Uterus (tissue), 4 donors: Measurements from ENCODE around the gene GALNT3. TPM values are rescaled to one million over a fixed set of nuclear protein-coding genes. Genes with fewer than 3 reads are reported as not detected.

ENCODE experiments used
- DNase-seq, 2 donors: peaks; one replicate each; pipeline ENCODE4 v3.0.0-alpha.2; 2019 to 2020
- H3K27ac ChIP-seq, 2 donors: fragments of 200-600 bp; sonication (generic); 1 replicate in 1 of 2; 2 replicates in 1 of 2; pipeline ENCODE4 v1.5.1; 2016 to 2018
- H3K27me3 ChIP-seq, 2 donors: fragments of 200-600 bp; sonication (generic); one replicate each; pipeline ENCODE4 v1.5.1; 2018 to 2019; ENCODE audit warnings: control low read depth in 1 of 2
- H3K36me3 ChIP-seq, 2 donors: fragments of 200-600 bp; sonication (generic); one replicate each; pipeline ENCODE4 v1.5.1; 2019; ENCODE audit warnings: control low read depth in 1 of 2
- H3K4me1 ChIP-seq, 2 donors: fragments of 200-600 bp; sonication (generic); one replicate each; pipeline ENCODE4 v1.5.1; 2018 to 2019; ENCODE audit warnings: control low read depth in 1 of 2
- H3K4me3 ChIP-seq, 2 donors: fragments of 200-600 bp; sonication (generic); 1 replicate in 1 of 2; 2 replicates in 1 of 2; pipeline ENCODE4 v1.5.1; 2018 to 2019; ENCODE audit warnings: mild to moderate bottlenecking in 1 of 2
- H3K9me3 ChIP-seq, 2 donors: fragments of 200-600 bp; sonication (generic); one replicate each; pipeline ENCODE4 v1.5.1; 2019; ENCODE audit warnings: control low read depth in 1 of 2
- CTCF ChIP-seq, 4 experiments: fragments of 200-600 bp in 2 of 4; fragments of 450-650 bp in 2 of 4; sonication (generic) in 2 of 4; IDR thresholded peaks; one replicate each; pipeline ENCODE4 v1.5.1; 2016 to 2019; ENCODE audit warnings: antibody characterized with exemption in 4 of 4, mild to moderate bottlenecking in 2 of 4, moderate library complexity in 1 of 4
- POLR2A ChIP-seq, 2 donors: fragments of 450-650 bp; IDR thresholded peaks; one replicate each; pipeline ENCODE4 v1.6.1; 2016; ENCODE audit warnings: antibody characterized with exemption in 2 of 2, mild to moderate bottlenecking in 1 of 2, moderate library complexity in 1 of 2
- intact Hi-C: fragments of 100-400 bp; cut with DNase I; formaldehyde crosslinking; loops from one replicate; pipeline ENCODE4 v1.15.1; 2023; ENCODE audit warnings: low total_unique reads
- total RNA-seq, 4 donors: library from RNA; depleted of rRNA in 3 of 4; stranded (reverse); fragments of >200 nt in 3 of 4; gene quantifications; one replicate each; pipeline versions ENCODE4 v1.1.0 to v1.2.4, GENCODE V29; 2014 to 2023
- donor health status: DM: yes; HTN: yes; CAD: no.

The GALNT3 gene
- total RNA-seq, 4 donors from 2014 or later: 0.29 to 17.7 (median 1.6) TPM; not detected in 1

- H3K27ac ChIP-seq: no peak overlapping the region
- H3K9me3 ChIP-seq: no peaks in the 10 kb centered on the region
- TF ChIP-seq CTCF (IDR thresholded peaks at IDR 0.05) (no peak), POLR2A (IDR thresholded peaks at IDR 0.05) (no peak)
- H3K4me1 ChIP-seq: no peaks in the 10 kb centered on the region
- no peak overlapping the region for H3K4me3 ChIP-seq
- intact Hi-C loops: no loop called here
- H3K36me3 ChIP-seq: no peaks in the 10 kb centered on the region
- no peak for DNase-seq
- H3K27me3 ChIP-seq: no peaks in the 10 kb centered on the region
Observed at GRCh38 chr2:165706960-165707487, 87.0 kb downstream of the GALNT3 start.

GRCh38 chr2:165701147-165701546, 92.9 kb downstream of the GALNT3 start:
- Histone ChIP-seq H3K4me1 (no peaks in the 10 kb centered on the region), H3K9me3 (no peaks in the 10 kb centered on the region), H3K36me3 (no peaks in the 10 kb centered on the region), H3K4me3 (no peak overlapping the region), H3K27ac (no peak overlapping the region), H3K27me3 (no peaks in the 10 kb centered on the region)
- TF ChIP-seq CTCF (IDR thresholded peaks at IDR 0.05) (no peak), POLR2A (IDR thresholded peaks at IDR 0.05) (no peak)
- intact Hi-C loops: no loop called here
- no peak for DNase-seq

- no peaks in the 10 kb centered on the region for H3K4me1 ChIP-seq
- no peak for TF ChIP-seq CTCF (IDR thresholded peaks at IDR 0.05)
- TF ChIP-seq POLR2A (IDR thresholded peaks at IDR 0.05): no peak
- H3K27me3 ChIP-seq: no peaks in the 10 kb centered on the region
- H3K9me3 ChIP-seq: no peaks in the 10 kb centered on the region
- DNase-seq: no peak
- no peaks in the 10 kb centered on the region for H3K36me3 ChIP-seq
- intact Hi-C loops: no loop called here
- no peak overlapping the region for H3K4me3 ChIP-seq
- no peak overlapping the region for H3K27ac ChIP-seq
Observed at GRCh38 chr2:165700531-165700930, 93.5 kb downstream of the GALNT3 start.

GRCh38 chr2:165699946-165700345, 94.1 kb downstream of the GALNT3 start:
- no peaks in the 10 kb centered on the region for H3K4me1 ChIP-seq
- no peaks in the 10 kb centered on the region for H3K9me3 ChIP-seq
- H3K4me3 ChIP-seq: no peak overlapping the region
- intact Hi-C loops: no loop called here
- DNase-seq: no peak
- no peak for TF ChIP-seq POLR2A (IDR thresholded peaks at IDR 0.05)
- TF ChIP-seq CTCF (IDR thresholded peaks at IDR 0.05): no peak
- H3K27me3 ChIP-seq: no peaks in the 10 kb centered on the region
- no peaks in the 10 kb centered on the region for H3K36me3 ChIP-seq
- H3K27ac ChIP-seq: no peak overlapping the region

GRCh38 chr2:165698444-165698884, 95.6 kb downstream of the GALNT3 start:
- intact Hi-C loops: no loop called here
- TF ChIP-seq CTCF (IDR thresholded peaks at IDR 0.05): peak; percentile 33 to 54 (median 37)
- TF ChIP-seq POLR2A (IDR thresholded peaks at IDR 0.05): no peak
- Histone ChIP-seq H3K4me3 (no peak overlapping the region), H3K27me3 (no peaks in the 10 kb centered on the region), H3K9me3 (no peaks in the 10 kb centered on the region), H3K4me1 (no peaks in the 10 kb centered on the region), H3K27ac (no peak overlapping the region), H3K36me3 (no peaks in the 10 kb centered on the region)
- peak in 1 of 2 donors; percentile 19 for DNase-seq
